Testis (tissue), 3 donors: ENCODE measurements around the gene WWP2. TPM values are rescaled to one million over a fixed set of nuclear protein-coding genes. Genes with fewer than 3 reads are reported as not detected.
"Not testable (repeated sequence)": the region's sequence is repeated elsewhere in the genome, so short reads cannot be mapped to it uniquely, and the experiment has no call there.

Source experiments
- DNase-seq: peaks from one replicate; pipeline ENCODE4 v3.0.0-alpha.2; 2019
- H3K27ac ChIP-seq, 2 donors: fragments of 200-600 bp; sonication (generic); one replicate each; pipeline ENCODE4 v1.5.1; 2019
- H3K27me3 ChIP-seq: fragments of 200-600 bp; sonication (generic); one replicate; pipeline ENCODE4 v1.5.1; 2019
- H3K36me3 ChIP-seq: fragments of 200-600 bp; sonication (generic); one replicate; pipeline ENCODE4 v1.5.1; 2017; ENCODE audit warnings: low read depth; ENCODE audit errors: missing control alignments
- H3K4me1 ChIP-seq: fragments of 200-600 bp; sonication (generic); one replicate; pipeline ENCODE4 v1.5.1; 2019
- H3K4me3 ChIP-seq, 2 donors: fragments of 200-600 bp; sonication (generic); one replicate each; pipeline ENCODE4 v1.5.1; 2017 to 2019
- H3K9me3 ChIP-seq: fragments of 200-600 bp; sonication (generic); one replicate; pipeline ENCODE4 v1.5.1; 2017
- CTCF ChIP-seq, 3 experiments: fragments of 450-650 bp in 2 of 3; fragments of 200-600 bp in 1 of 3; sonication (generic) in 1 of 3; IDR thresholded peaks; one replicate each; pipeline ENCODE4 v1.5.1; 2016 to 2019; ENCODE audit warnings: antibody characterized with exemption in 3 of 3, mild to moderate bottlenecking in 2 of 3, moderate library complexity in 1 of 3
- POLR2A ChIP-seq: fragments of 450-650 bp; IDR thresholded peaks from one replicate; pipeline ENCODE4 v1.6.1; 2017; ENCODE audit warnings: antibody characterized with exemption, mild to moderate bottlenecking, moderate library complexity
- WGBS, 2 donors: methylation state at CpG; one replicate each; pipeline ENCODE4 v1.1.5; 2018; 5-methylcytosine and 5-hydroxymethylcytosine counted together
- intact Hi-C: fragments of 100-400 bp; cut with DNase I; formaldehyde crosslinking; loops from one replicate; pipeline ENCODE4 v1.15.1; 2023; ENCODE audit warnings: low total_unique reads
- polyA plus RNA-seq: library from polyadenylated mRNA; stranded (reverse); fragments of 350-450 nt; fragmentation: Illumina TruSeq; extraction: RNeasy Lipid Tissue Mini Kit (QIAGEN cat#74804); gene quantifications from one replicate; pipeline ENCODE4 v1.2.3, GENCODE V29; 2014; ENCODE audit warnings: low read depth, low replicate concordance; ENCODE audit not compliant: insufficient read depth
- total RNA-seq, 2 donors: library from RNA; depleted of rRNA; stranded (reverse); fragments of >200 nt; gene quantifications; one replicate each; pipeline ENCODE4 v1.2.3, GENCODE V29; 2016

The WWP2 gene
- total and polyA plus RNA-seq, 3 donors from 2014 or later, result 46.4 to 60.6 (median 57.6) TPM

GRCh38 chr16:69798466-69798865 is 36.3 kb downstream of the WWP2 start:
- H3K27me3 ChIP-seq, result no peaks in the 10 kb centered on the region
- no peak overlapping the region for H3K27ac ChIP-seq
- no peaks in the 10 kb centered on the region for H3K36me3 ChIP-seq
- DNase-seq, result peak; percentile 43
- WGBS, 2 donors, result 53 to 59% methylated on average over 8 of the region's 8 CpGs
- H3K4me1 ChIP-seq, result no peaks in the 10 kb centered on the region
- intact Hi-C loops, result loop anchor here (5.0 kb wide), 1 partner anchor 139 kb away; no protein-coding TSS in a partner anchor
- H3K9me3 ChIP-seq, result no peaks in the 10 kb centered on the region
- no peak overlapping the region for H3K4me3 ChIP-seq
- peak; percentile 24 to 33 (median 33) for TF ChIP-seq CTCF (IDR thresholded peaks at IDR 0.05)
- no peak for TF ChIP-seq POLR2A

DNA sequence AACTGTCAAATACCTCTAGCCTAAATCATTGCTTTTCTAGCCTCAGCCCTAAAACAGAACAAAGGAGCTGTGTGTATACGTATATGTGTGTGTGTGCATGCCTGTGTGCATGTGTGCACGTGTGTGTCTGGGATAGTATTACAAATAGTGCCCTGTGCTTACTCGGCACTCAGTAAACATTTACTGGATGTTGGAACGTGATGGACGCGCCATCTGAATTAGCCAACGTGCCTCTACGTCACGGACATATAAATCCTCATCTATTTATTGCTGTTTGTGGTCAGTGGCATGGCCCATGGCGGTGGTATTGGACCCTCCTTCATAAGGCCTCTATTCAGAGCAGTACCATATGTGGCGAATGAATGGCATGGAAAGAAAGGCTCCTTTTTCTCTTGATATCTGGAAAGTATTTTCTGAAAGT is 37.5 kb downstream of the WWP2 start:
- Histone ChIP-seq H3K27ac (no peak overlapping the region), H3K27me3 (no peaks in the 10 kb centered on the region), H3K36me3 (no peaks in the 10 kb centered on the region), H3K9me3 (no peaks in the 10 kb centered on the region), H3K4me3 (no peak overlapping the region), H3K4me1 (no peaks in the 10 kb centered on the region)
- intact Hi-C loops, result loop anchor here (5.0 kb wide), 1 partner anchor 138 kb away; no protein-coding TSS in a partner anchor
- no peak for DNase-seq
- TF ChIP-seq CTCF (IDR thresholded peaks at IDR 0.05) (no peak), POLR2A (no peak)
- WGBS, 2 donors, result 82 to 89% methylated on average over 11 of the region's 11 CpGs

DNA sequence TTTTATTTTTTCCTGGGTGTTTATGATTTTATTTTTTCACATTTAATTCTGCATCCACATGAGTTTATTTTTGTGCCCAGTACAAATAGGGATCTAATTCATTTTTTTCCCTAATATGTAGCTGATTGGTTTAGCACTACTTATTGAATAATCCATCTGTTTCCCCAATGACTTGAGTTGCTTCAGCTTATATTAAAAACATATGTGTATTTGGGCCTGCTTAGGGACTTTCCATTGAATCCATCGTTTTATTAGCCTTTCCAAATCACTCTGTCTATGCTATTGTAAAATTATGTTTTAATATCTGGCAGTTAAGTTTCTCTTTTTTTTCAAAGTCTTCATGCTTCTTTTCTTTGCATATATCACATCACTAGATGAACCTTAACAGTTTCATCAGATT is 42.2 kb downstream of the WWP2 start:
- Histone ChIP-seq H3K27me3 (no peaks in the 10 kb centered on the region), H3K36me3 (no peaks in the 10 kb centered on the region), H3K4me3 (no peak overlapping the region), H3K9me3 (no peaks in the 10 kb centered on the region), H3K4me1 (no peaks in the 10 kb centered on the region), H3K27ac (no peak overlapping the region)
- no peak for TF ChIP-seq POLR2A
- no peak for TF ChIP-seq CTCF (IDR thresholded peaks at IDR 0.05)
- intact Hi-C loops, result no loop called here
- no peak for DNase-seq
- 70 to 75% methylated on average over 1 of the region's 1 CpG for WGBS, 2 donors

- H3K9me3 ChIP-seq, H3K4me3 ChIP-seq, H3K36me3 ChIP-seq, H3K4me1 ChIP-seq, H3K27ac ChIP-seq, intact Hi-C loops, H3K27me3 ChIP-seq, DNase-seq: not testable (repeated sequence)
Measured at GRCh38 chr16:69806776-69807175, 44.6 kb downstream of the WWP2 start.

- Histone ChIP-seq H3K27ac (peak overlapping the region; percentile 7 to 59), H3K9me3 (no peaks in the 10 kb centered on the region), H3K36me3 (no peaks in the 10 kb centered on the region), H3K4me1 (peaks cover 3% of the 10 kb centered on the region), H3K4me3 (no peak overlapping the region), H3K27me3 (no peaks in the 10 kb centered on the region)
- DNase-seq, result no peak
- TF ChIP-seq POLR2A (no peak), CTCF (IDR thresholded peaks at IDR 0.05) (no peak)
- WGBS, 2 donors, result 95 to 97% methylated on average over 2 of the region's 2 CpGs
- intact Hi-C loops, result no loop called here
Measured at GRCh38 chr16:69812688-69813014, 50.5 kb downstream of the WWP2 start.
